Endothelial cell (in vitro differentiated cells): Measurements from ENCODE around the gene RNF11. TPM values are rescaled to one million over a fixed set of nuclear protein-coding genes. Genes with fewer than 3 reads are reported as not detected.
"Not testable (repeated sequence)": the region's sequence is repeated elsewhere in the genome, so short reads cannot be mapped to it uniquely, and the experiment has no call there.

ENCODE experiments used
- DNase-seq: peaks from one replicate; pipeline ENCODE4 v3.0.0; 2021; ENCODE audit warnings: low spot score
- H3K27ac Mint-ChIP-seq: one replicate; pipeline ENCODE4 v1.8.0; 2021; ENCODE audit warnings: mixed read lengths, inconsistent platforms; ENCODE audit not compliant: unreplicated experiment
- H3K27me3 Mint-ChIP-seq: one replicate; pipeline ENCODE4 v1.8.0; 2021; ENCODE audit warnings: mild to moderate bottlenecking, moderate library complexity, mixed read lengths, inconsistent platforms; ENCODE audit not compliant: unreplicated experiment
- H3K36me3 Mint-ChIP-seq: one replicate; pipeline ENCODE4 v1.8.0; 2021; ENCODE audit warnings: mild to moderate bottlenecking, low read depth, mixed read lengths, inconsistent platforms; ENCODE audit not compliant: unreplicated experiment
- H3K4me1 Mint-ChIP-seq: one replicate; pipeline ENCODE4 v1.8.0; 2021; ENCODE audit warnings: mild to moderate bottlenecking, mixed read lengths, inconsistent platforms; ENCODE audit not compliant: unreplicated experiment
- H3K4me3 Mint-ChIP-seq: one replicate; pipeline ENCODE4 v1.8.0; 2021; ENCODE audit warnings: mild to moderate bottlenecking, mixed read lengths, inconsistent platforms; ENCODE audit not compliant: unreplicated experiment
- H3K9me3 Mint-ChIP-seq: one replicate; pipeline ENCODE4 v1.8.0; 2021; ENCODE audit warnings: mixed read lengths, inconsistent platforms; ENCODE audit not compliant: unreplicated experiment
- CTCF ChIP-seq: fragments of 200-600 bp; sonication (generic); IDR thresholded peaks from one replicate; pipeline ENCODE4 v1.5.0; 2021; ENCODE audit warnings: antibody characterized with exemption; ENCODE audit not compliant: unreplicated experiment
- total RNA-seq: library from RNA; stranded (reverse); fragmentation: NEBNext Ultra II Directional; extraction: Animal tissue kit (Norgen Biotek cat#: 25700); gene quantifications from one replicate; pipeline ENCODE4 v1.2.1, GENCODE V29; 2021; ENCODE audit not compliant: unreplicated experiment

Gene RNF11
- total RNA-seq, 1 donor from 2014 or later: 74.1 TPM

- TF ChIP-seq CTCF: no peak
- no peaks in the 10 kb centered on the region for H3K9me3 Mint-ChIP-seq
- no peak overlapping the region for H3K27ac Mint-ChIP-seq
- no peaks in the 10 kb centered on the region for H3K36me3 Mint-ChIP-seq
- peaks cover 4% of the 10 kb centered on the region for H3K27me3 Mint-ChIP-seq
- H3K4me1 Mint-ChIP-seq: peaks cover 3% of the 10 kb centered on the region
- H3K4me3 Mint-ChIP-seq: no peak overlapping the region
- DNase-seq: no peak
Measured at GRCh38 chr1:51218570-51218969, 17.5 kb upstream of the RNF11 start.

- TF ChIP-seq CTCF: no peak
- no peak for DNase-seq
- Mint-ChIP-seq H3K4me3 (no peak overlapping the region), H3K36me3 (no peaks in the 10 kb centered on the region), H3K27me3 (peaks cover 4% of the 10 kb centered on the region), H3K27ac (no peak overlapping the region), H3K4me1 (peaks cover 3% of the 10 kb centered on the region), H3K9me3 (no peaks in the 10 kb centered on the region)
Measured at GRCh38 chr1:51219022-51219421, 17.1 kb upstream of the RNF11 start.

- not testable (repeated sequence) for H3K27ac Mint-ChIP-seq, H3K4me3 Mint-ChIP-seq, H3K36me3 Mint-ChIP-seq, H3K9me3 Mint-ChIP-seq, H3K27me3 Mint-ChIP-seq, DNase-seq, H3K4me1 Mint-ChIP-seq
Measured at GRCh38 chr1:51221529-51221928, 14.5 kb upstream of the RNF11 start.

- Mint-ChIP-seq H3K4me3 (no peak overlapping the region), H3K36me3 (no peaks in the 10 kb centered on the region), H3K4me1 (peaks cover 3% of the 10 kb centered on the region), H3K9me3 (no peaks in the 10 kb centered on the region), H3K27me3 (peaks cover 4% of the 10 kb centered on the region), H3K27ac (no peak overlapping the region)
- DNase-seq: no peak
- TF ChIP-seq CTCF: no peak
Measured at GRCh38 chr1:51222136-51222787, 13.8 kb upstream of the RNF11 start.

GRCh38 chr1:51222809-51223208, 13.3 kb upstream of the RNF11 start:
- H3K4me1 Mint-ChIP-seq: peaks cover 3% of the 10 kb centered on the region
- no peaks in the 10 kb centered on the region for H3K9me3 Mint-ChIP-seq
- peaks cover 4% of the 10 kb centered on the region for H3K27me3 Mint-ChIP-seq
- no peak for DNase-seq
- TF ChIP-seq CTCF: no peak
- H3K27ac Mint-ChIP-seq: no peak overlapping the region
- no peaks in the 10 kb centered on the region for H3K36me3 Mint-ChIP-seq
- no peak overlapping the region for H3K4me3 Mint-ChIP-seq
